ENCODE measurements around the gene FLOT2. TPM values are rescaled to one million over a fixed set of nuclear protein-coding genes. Genes with fewer than 3 reads are reported as not detected.

The FLOT2 gene
- total and polyA plus RNA-seq, 2 of the 8 experiments (the other 6 are each of a cell fraction or from before 2014, with no cell fraction given) = 116 to 189 TPM

DNA sequence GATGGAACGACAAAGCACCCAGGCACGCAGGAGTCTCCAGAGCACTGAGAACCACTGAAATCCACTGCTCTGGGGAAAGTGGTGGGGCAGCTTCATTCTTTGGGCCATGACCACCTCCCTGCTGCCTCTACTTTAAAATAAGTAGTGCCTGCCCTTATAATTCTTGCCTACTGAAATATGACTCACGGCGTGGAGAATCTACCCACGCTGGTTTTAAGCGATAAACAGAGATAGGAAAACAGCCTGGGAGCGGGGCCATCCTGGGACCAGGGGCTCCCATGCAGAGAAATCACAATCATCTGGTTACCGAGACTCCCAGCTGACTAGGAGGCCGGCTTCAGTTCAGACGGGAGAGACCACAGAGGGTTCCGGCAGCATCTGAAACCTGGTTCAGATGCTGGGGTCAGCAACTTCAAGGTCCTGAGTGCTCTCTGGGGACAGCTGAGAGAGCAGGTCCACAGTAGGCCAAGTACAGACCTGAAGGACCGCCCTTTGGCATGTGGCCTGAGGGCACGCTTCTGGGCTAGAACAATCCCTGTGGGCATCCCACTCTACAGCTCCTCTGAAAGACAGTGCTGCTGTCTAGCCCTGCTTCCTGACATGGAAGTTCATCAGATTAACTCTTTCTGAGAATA, 14.0 kb upstream of the FLOT2 start:
- Histone ChIP-seq H2BK5ac (ENCODE audit: low read depth, low read length) (0 out of 2 replicates have a peak overlapping the region, but pooled peaks have one; percentile 6), H2BK20ac (ENCODE audit: low read length) (no peak overlapping the region), H3K56ac (replicated peaks; ENCODE audit: insufficient read length, low read depth, low read length) (no peak overlapping the region), H2AK5ac (ENCODE audit: low read depth, low read length) (no peak overlapping the region), H2BK12ac (ENCODE audit: low read depth, low read length) (no peak overlapping the region), H3K9ac (replicated peaks in 1 of 4; ENCODE audit: extremely low read depth in 1 of 4, low read depth in 3 of 4, low read length in 3 of 4) (no peak overlapping the region), H2AFZ (ENCODE audit: low read length) (no peak overlapping the region), H4K91ac (replicated peaks; ENCODE audit: insufficient read length, low read length) (no peak overlapping the region), H3K23me2 (ENCODE audit: low read depth, low read length) (no peaks in the 10 kb centered on the region), H3K27me3 (replicated peaks in 1 of 4; ENCODE audit: control insufficient read depth in 3 of 4, extremely low read depth in 1 of 4, insufficient read depth in 3 of 4, low read length in 3 of 4) (no peaks in the 10 kb centered on the region), H3K36me3 (ENCODE audit: control insufficient read depth in 2 of 4, insufficient read depth in 4 of 4, low read length in 3 of 4) (peaks cover 70 to 91% (median 90%) of the 10 kb centered on the region in 4 experiments), H3K27ac (ENCODE audit: low read depth, low read length) (no peak overlapping the region), H3K4ac (replicated peaks; ENCODE audit: insufficient read length, low read depth, low read length) (no peak overlapping the region), H4K8ac (ENCODE audit: extremely low read depth, insufficient read depth, low read length) (peak overlapping the region; percentile 5; the same call in 1 of the 2 replicates), H3K23ac (ENCODE audit: insufficient read length) (no peak overlapping the region), H4K20me1 (replicated peaks in 1 of 2; ENCODE audit: control insufficient read depth in 1 of 2, insufficient read depth in 2 of 2, low read length in 2 of 2) (peaks cover 6 to 19% of the 10 kb centered on the region in 2 experiments), H3K14ac (ENCODE audit: insufficient read length) (no peak overlapping the region), H4K5ac (ENCODE audit: insufficient read length, low read depth, low read length) (no peak overlapping the region), H3K9me3 (ENCODE audit: insufficient read depth in 2 of 2, low read depth in 1 of 2, low read length in 1 of 2) (no peaks in the 10 kb centered on the region), H3K79me1 (ENCODE audit: low read depth, low read length) (peaks cover 3% of the 10 kb centered on the region; the same call in 1 of the 2 replicates), H3K4me1 (replicated peaks in 1 of 4; ENCODE audit: control insufficient read depth in 3 of 4, insufficient read depth in 4 of 4, low read length in 3 of 4) (peaks cover 0 to 6% (median 0%) of the 10 kb centered on the region in 4 experiments; a peak in 5 of 7 replicates), H3K4me3 (ENCODE audit: extremely low read depth in 1 of 4, insufficient read depth in 2 of 4, low read depth in 3 of 4, low read length in 4 of 4) (no peak overlapping the region), H3K79me2 (ENCODE audit: control insufficient read depth in 1 of 2, insufficient read depth in 2 of 2, low read length in 2 of 2) (0 out of 4 replicates have a peak, but pooled peaks cover 0 to 2% of the 10 kb centered on the region in 2 experiments), H2BK15ac (ENCODE audit: low read length) (no peak overlapping the region), H3K4me2 (ENCODE audit: insufficient read depth in 1 of 2, low read depth in 2 of 2, low read length in 2 of 2) (no peak overlapping the region), H3K18ac (ENCODE audit: extremely low read depth, low read length) (no peak overlapping the region), H2BK120ac (replicated peaks; ENCODE audit: low read depth, low read length) (no peak overlapping the region)
- DNase-seq (ENCODE audit: low read depth in 1 of 2, low spot score in 2 of 2) (no peak), FAIRE-seq (no peak)
- TF ChIP-seq MAFK (IDR thresholded peaks at IDR 0.05; ENCODE audit: low read depth, low read length) (no peak), SIX5 (IDR thresholded peaks at IDR 0.05; ENCODE audit: low read depth, low read length) (no peak), PHF8 (conservative IDR thresholded peaks at IDR 0.05; ENCODE audit: low read depth, low read length) (no peak), JUND (IDR thresholded peaks at IDR 0.05; ENCODE audit: low read length) (no peak), KDM1A (IDR thresholded peaks at IDR 0.05; ENCODE audit: borderline replicate concordance, low read length) (no peak), FOSL1 (IDR thresholded peaks at IDR 0.05; ENCODE audit: insufficient read depth, low read depth, low read length) (no peak), NANOG (IDR thresholded peaks at IDR 0.05; ENCODE audit: insufficient read depth, low read depth, low read length, poor library complexity, severe bottlenecking) (no peak), SP2 (IDR thresholded peaks at IDR 0.05; ENCODE audit: low read length) (no peak)
- CTCF ChIA-PET (ENCODE audit: partially characterized antibody) = interaction anchor here (0.6 to 9.6 kb wide), 21 partner anchors 9 to 206 kb away, joined by 3 to 123 read pairs (median 4); partner anchors contain the start of genes DHRS13, FLOT2 and TLCD1
- POLR2A ChIA-PET (ENCODE audit: partially characterized antibody) = interaction anchor here (0.6 to 4.1 kb wide), 12 partner anchors 8 to 190 kb away, joined by 3 to 29 read pairs (median 4); partner anchors contain the start of genes DHRS13 and FLOT2
- 98% methylated on average over 13 of the region's 13 CpGs; no CpG with 5 or more reads in 1 of the 2 experiments for WGBS, 2 experiments (ENCODE audit: extremely low coverage in 1 of 2, insufficient coverage in 1 of 2, insufficient read length in 1 of 2, insufficient replicate concordance in 2 of 2, low coverage in 1 of 2, low lambda C conversion rate in 2 of 2, missing lambda C conversion rate in 1 of 2)

Data from H1 (cell line).